Left forelimb (tissue), 1 donor: ENCODE data around the gene HSPA9.

ENCODE experiments used
- DNase-seq: peaks from one replicate; pipeline ENCODE4 v3.0.0-alpha.2; 2018; ENCODE audit warnings: low spot score

HSPA9 gene

GRCh38 chr5:138595180-138595795 is 20.1 kb upstream of the HSPA9 start:
- no peak for DNase-seq

GRCh38 chr5:138594305-138595058 is 19.3 kb upstream of the HSPA9 start:
- no peak for DNase-seq

GRCh38 chr5:138588013-138588788 is 13.0 kb upstream of the HSPA9 start:
- no peak for DNase-seq

GRCh38 chr5:138585157-138585556 is 10.0 kb upstream of the HSPA9 start:
- no peak for DNase-seq

GRCh38 chr5:138583984-138584637 is 8.9 kb upstream of the HSPA9 start:
- no peak for DNase-seq

GRCh38 chr5:138582959-138583358 is 7.8 kb upstream of the HSPA9 start:
- no peak for DNase-seq

GRCh38 chr5:138580777-138581176 is 5.6 kb upstream of the HSPA9 start:
- no peak for DNase-seq

- no peak for DNase-seq
Measured at GRCh38 chr5:138580001-138580400, 4.8 kb upstream of the HSPA9 start.

GRCh38 chr5:138579517-138579863 is 4.3 kb upstream of the HSPA9 start:
- DNase-seq, result no peak

- DNase-seq, result no peak
Measured at GRCh38 chr5:138577452-138577851, 2.3 kb upstream of the HSPA9 start.

GRCh38 chr5:138574744-138575193 is 432 bp downstream of the HSPA9 start:
- no peak for DNase-seq

- DNase-seq, result no peak
Measured at GRCh38 chr5:138573949-138574670, 1.1 kb downstream of the HSPA9 start.

- DNase-seq, result no peak
Measured at GRCh38 chr5:138573223-138573622, 2.0 kb downstream of the HSPA9 start.

- no peak for DNase-seq
Measured at GRCh38 chr5:138570871-138571270, 4.3 kb downstream of the HSPA9 start.

- no peak for DNase-seq
Measured at GRCh38 chr5:138569782-138570181, 5.4 kb downstream of the HSPA9 start.

- no peak for DNase-seq
Measured at GRCh38 chr5:138568061-138568824, 7.0 kb downstream of the HSPA9 start.

GRCh38 chr5:138566792-138567191 is 8.4 kb downstream of the HSPA9 start:
- DNase-seq, result no peak

GRCh38 chr5:138565100-138565821 is 9.9 kb downstream of the HSPA9 start:
- DNase-seq, result no peak

GRCh38 chr5:138564242-138564641 is 11.0 kb downstream of the HSPA9 start:
- DNase-seq, result no peak

GRCh38 chr5:138563340-138564118 is 11.7 kb downstream of the HSPA9 start:
- DNase-seq, result no peak
